Bone marrow (tissue), 2 donors: Measurements from ENCODE around the gene CCDC152.

Experiments
- DNase-seq, 2 donors: peaks; one replicate each; lab custom pipeline; 2025; lab: John Stamatoyannopoulos, UW

Gene CCDC152

DNA sequence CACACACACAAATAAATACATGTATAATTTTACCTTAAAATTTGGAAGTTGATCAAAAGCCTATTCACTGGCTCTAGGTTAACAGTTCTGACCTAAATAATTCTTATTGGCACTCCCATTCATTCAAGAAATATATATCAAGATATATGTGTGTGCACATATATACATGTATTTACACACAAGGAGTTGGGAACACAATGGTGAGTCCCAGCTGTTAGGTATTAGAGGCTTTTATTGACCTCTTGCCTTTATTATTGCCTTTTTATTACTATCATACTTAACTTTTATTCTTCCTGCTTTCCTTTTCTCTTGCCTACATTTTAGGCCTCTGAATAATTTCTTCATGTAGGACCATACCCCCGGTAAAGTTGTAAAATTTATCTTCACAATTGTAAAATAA lies 25.0 kb downstream of the CCDC152 start:
- no peak for DNase-seq

DNA sequence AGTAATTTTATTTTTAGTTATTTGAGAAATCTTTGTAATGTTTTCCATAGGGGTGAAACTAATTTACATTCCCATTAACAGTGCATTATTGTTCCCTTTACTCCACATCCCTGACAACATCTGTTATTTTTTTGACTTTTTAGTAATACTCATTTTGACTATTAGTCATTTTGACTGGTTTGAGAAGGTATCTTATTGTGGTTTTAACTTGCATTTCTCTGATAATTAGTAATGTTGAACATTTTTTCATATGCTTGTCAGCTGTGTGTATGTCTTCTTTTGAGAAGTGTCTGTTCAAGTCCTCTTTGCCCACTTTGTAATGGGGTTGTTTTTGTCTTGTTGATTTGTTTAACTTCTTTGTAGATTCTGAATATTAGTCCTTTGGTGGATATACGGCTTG lies 27.5 kb downstream of the CCDC152 start:
- no peak for DNase-seq

DNA sequence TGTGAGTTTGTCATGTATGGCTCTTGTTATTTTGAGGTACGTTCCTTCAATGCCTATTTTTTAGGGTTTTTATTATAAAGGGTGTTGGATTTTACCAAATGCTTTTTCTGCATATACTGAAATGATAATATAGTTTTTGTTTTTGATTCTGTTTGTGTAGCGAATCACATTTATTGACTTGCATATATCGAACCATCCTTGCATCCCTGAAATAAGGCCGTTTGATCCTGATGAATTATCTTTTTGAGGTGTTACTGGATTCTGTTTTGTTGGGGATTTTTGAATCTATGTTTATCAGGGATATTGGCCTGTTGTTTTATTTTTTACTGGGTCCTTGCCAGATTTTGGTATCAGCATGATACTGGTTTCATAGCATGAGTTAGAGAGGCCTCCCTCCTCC lies 29.1 kb downstream of the CCDC152 start:
- DNase-seq: no peak

DNA sequence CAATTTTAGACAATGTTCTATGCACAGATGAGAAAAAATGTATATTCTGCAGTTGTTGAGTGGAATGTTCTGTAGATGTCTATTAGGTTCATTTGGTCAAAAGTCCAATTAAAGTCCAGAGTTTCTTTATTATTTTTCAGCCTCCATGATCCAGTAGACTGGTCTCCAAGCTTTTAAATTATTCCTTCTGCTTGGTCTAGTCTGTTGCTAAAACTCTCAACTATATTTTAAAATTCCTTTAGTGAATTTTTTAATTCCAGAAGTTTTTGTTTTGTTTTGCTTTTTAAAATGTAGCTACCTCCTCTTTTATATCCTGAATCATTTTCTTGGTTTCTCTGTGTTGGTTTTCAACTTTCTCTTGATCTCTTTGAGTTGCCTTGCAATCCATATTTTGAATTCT lies 30.5 kb downstream of the CCDC152 start:
- DNase-seq: no peak

DNA sequence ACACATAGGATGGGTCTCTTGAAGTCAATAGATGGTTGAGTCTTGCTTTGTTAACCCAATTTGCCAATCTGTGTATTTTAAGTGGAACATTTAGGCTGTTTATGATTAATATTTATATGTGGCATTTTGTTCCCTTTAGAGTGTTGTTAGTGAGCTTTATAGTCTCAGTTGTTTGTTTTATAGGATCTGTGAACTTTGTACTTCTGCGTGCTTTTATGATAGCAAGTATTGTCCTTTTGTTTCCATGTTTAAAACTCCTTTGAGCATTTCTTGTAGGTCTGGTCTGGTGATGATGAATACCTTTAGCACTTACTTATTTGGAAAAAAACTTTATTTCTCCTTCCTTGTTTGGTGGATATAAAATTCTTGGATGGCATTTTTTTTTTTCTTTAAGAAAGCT lies 31.2 kb downstream of the CCDC152 start:
- DNase-seq: no peak

DNA sequence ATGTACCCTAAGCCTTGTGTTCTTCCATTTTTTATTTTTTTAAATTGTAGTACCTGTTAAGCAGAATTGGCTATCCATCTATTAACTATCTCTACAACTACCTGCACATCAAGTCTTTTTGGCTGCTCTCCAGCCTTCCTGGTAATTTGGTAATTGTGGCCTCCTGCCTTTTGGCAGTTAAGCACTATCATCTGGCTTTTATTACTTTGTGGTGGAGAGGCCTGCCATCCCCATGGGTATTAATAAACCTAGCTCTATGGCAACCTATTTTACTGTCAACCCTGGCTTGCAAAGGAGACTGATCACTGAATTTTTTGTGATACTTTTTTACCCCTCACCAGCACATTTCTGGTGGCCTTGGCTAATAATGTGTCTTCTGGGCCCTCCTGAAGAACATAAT lies 34.5 kb downstream of the CCDC152 start:
- DNase-seq: no peak

DNA sequence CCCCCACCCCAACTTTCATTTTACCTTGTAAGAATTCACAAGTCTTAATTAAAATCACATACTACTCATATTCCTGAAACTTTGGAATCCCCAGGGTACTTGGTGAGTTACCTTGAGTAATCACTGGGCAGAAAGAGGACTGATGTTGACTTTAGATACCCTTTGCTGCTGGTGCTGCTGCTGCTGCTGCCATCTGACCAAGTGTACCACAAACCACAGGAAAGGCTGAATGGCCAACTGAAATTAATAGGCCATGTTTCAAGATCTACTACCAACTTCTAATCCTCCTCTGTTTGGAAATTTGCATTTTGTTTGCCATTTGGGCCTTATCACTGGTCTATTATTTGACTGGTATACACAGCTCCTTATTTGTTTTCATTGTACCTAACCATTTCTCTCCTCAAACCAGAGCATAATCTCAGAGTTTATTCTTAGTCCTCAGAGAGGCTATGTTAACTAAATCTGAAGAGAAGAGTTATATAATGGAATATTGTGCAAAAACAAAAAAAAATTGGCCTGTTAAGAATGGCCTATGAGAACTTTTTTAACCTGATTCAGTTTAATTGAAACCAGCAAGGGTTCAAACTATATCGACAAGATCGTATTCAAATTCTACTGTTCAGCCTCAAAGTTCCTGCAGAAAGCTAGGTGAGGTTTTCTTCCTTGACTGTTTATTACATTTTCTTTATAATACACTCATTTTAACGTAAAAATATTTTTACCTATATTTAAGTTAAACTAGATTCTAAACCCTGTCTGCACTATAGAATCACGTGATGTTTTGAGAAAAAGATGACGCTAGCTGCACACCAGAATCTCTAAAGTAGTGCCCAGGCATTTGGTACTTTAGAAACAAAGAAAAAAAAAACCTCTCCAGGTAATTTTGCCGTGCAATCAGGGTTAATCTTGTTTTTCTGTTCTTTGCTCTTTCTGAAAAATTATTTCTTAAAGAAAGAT lies 41.9 kb downstream of the CCDC152 start:
- no peak for DNase-seq

DNA sequence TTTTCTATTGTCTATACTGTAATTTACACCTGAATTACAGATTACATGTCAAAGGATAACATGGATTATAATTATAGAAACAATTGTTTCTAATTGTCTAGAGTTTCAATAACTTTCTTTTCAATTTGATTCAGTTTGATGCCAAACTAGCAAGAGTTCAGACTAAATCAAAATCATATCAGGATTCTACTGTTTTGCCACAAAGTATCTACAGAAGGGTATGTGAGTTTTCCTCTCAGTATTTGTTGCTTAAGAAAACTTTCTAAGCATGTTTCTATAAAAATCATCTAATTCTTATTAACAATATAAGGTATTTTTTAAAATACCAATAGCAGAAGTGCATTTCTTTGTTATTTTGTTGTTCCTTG lies 42.6 kb downstream of the CCDC152 start:
- DNase-seq: no peak

DNA sequence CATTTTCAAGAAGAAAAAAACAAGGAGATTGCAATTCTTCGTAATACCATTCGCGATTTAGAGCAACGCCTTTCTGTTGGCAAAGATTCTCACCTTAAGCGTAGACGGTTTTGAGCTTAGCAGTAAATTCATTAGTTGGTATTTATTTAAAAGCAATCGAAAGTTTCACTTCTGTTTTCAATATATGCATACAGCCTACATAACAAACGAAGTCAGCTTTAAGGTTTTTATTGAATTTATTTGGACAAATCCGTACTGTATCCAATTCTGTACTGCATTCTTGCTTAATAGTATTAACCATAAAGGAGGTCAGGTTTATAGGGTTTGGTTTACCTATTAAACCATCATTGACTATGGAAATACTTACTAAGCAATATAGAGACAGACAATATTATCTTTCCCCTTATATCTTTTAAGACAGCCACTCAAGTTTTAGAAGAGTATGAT lies 43.1 kb downstream of the CCDC152 start:
- DNase-seq: no peak

DNA sequence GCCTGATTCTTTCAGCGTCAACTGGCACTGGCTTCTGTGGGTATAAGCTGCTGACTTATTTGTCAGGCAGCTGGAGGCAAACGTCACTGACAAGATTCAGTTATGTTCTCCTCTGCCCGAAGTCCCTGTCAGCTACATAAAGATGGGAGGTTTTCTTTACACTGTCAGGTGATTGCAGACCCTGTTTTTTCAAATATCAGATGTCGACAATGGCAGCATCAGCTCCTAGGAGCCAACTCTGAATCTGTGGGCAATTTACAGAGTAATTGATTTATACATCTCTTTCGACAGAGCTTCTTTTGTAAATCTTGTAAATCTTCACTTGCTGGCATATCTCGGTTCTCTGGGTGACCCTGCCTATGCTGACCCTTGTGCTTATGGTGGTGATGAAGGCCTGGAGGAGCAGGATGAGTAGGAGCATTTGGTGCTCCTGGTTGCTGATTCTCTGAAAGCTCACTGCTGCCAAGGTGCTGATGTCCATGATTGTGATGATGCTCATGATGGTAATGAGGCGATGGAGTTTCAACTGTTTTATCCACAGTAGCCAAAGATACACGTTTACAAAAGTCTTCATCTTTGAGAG lies 44.2 kb downstream of the CCDC152 start:
- no peak for DNase-seq

DNA sequence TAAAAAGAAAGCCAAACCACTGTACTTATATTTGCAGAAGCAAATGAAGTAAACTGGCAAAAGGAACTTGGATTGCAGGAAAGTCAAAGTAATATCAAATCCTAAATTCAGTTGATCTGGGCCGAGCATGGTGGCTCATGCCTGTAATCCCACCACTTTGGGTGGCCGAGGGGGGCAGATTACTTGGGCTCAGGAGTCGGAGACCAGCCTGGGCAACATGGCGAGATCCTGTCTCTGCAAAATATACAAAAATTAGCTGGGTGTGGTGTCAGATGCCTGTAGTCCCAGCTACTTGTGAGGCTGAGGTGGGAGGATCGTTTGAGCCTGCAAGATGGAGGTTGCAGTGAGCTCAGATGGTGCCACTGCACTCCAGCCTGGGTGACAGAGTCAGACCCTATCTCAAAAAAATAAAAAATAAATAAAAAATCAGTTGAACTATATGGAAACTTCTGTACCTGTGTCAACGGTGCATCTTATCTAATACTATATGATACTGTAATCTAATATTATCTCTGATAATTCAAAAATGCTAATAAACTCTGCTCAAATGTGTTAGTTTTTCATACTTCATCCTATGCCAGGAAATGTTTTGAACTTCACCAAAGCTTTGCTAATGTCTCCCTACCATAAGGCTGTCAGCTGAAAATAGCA lies 45.0 kb downstream of the CCDC152 start:
- no peak for DNase-seq

DNA sequence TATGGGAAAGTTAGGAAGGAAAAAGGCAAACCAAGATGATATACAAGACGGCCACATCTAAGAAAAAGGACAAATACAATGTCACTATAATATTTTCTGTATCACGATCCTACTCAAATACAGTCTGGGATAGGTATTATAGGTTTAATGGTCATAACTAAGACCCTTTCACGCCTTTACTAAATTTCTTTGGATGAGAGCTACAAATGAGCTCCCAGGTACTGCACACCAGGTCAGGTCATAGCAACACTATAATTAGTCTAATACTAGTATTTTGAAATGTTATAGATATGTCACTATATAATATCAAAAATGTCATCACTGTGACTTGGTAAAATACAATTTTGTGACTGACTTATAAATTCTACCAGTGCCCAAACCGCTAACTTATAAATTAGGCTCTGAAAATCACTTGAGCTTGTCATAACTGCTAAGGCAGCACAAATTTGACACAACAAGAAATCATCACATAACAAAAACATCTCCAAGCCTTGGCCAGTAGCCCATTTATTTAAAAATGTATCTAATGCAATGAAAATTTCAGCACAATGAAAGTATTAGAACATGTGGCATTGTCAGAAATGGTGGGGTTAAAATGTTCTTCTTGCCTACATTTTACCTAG lies 48.2 kb downstream of the CCDC152 start:
- DNase-seq: no peak

DNA sequence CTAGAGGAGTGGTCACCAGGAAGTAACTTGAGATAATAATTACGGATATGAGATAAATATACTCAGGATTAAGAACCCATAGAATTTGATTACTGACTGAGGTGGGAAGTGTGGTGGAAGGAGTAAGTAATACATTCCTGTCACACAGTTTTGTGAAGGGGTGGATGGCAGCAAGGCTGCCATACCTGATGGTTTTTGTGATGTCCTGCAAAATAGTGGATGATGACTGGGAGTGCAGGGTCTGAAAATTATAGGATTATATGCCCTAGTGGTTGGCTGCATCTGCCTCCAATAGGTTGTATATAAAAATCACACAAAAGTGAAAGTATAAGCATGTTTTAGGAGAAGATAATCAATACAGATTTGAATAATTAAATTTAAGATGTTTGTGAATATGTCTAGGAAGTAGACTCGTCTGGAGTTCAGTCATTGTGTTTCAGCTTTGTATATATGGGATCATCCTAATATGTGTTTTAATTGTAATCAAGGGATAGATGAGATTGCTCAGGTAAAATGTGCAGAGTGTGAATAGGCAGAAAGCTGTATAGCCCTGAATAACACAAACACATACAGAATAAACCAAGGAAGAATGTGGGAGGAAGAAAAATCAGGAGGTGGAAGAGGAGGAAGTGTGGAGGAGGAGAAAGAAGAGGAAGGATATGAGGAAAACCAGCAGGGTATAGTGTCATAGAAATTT lies 49.5 kb downstream of the CCDC152 start:
- DNase-seq: no peak

DNA sequence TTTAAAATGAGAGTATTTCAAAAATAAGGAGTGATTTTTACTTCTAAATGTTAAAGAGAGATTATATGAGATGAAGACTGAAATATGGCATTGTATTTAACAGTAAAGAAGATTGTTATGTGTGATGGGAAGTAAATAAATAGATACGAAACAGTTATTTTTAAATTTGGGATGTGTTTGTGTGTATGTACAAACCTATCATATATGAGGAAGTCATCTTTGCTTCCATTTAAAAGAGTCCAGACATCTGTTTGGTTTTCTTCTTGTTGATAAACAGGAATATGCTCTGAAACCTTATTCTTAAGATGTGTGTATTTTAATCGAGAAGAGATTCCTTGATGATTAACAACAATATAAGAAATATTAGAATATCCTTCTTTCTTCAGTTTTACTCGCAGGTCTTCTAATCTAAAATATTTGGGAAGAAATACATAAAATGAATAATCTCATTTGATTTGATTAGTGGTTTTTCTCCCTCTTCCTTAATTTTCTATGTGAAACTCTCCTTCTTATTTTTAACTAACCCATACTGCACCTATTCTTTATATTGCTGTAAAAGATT lies 50.2 kb downstream of the CCDC152 start:
- DNase-seq: no peak

DNA sequence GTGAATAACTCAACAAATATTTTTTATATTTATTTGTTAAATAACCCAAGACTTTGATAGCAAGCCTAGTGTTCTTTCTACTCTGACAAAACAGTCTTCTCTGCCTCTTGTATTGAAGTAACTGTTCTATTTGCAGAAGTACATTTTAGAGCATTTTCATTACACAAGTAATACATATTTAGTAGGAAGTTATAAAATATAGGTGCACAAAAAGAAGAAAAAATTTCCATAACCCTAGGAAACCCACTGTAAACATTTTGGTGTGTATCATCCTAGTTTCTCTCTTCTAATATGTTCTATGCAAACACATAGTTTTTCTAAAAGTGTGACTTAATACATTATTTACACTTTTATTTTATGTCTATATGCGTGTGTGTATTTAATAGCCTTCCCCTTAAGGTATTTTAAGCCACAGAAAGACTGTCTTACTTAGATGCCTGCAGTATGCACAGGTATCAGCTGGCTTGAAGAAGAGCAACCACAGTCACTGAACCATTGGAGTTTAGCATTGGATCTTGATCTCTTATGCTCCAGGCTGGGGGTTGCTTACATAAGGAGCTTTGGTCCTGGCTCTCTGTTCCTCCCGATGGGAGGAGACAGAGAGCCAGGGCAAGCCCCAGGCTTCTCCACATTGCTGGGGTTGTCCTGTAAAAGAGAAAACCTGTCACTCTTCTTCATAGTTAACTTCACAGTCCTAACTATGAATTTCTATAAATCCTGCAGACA lies 51.3 kb downstream of the CCDC152 start:
- no peak for DNase-seq

DNA sequence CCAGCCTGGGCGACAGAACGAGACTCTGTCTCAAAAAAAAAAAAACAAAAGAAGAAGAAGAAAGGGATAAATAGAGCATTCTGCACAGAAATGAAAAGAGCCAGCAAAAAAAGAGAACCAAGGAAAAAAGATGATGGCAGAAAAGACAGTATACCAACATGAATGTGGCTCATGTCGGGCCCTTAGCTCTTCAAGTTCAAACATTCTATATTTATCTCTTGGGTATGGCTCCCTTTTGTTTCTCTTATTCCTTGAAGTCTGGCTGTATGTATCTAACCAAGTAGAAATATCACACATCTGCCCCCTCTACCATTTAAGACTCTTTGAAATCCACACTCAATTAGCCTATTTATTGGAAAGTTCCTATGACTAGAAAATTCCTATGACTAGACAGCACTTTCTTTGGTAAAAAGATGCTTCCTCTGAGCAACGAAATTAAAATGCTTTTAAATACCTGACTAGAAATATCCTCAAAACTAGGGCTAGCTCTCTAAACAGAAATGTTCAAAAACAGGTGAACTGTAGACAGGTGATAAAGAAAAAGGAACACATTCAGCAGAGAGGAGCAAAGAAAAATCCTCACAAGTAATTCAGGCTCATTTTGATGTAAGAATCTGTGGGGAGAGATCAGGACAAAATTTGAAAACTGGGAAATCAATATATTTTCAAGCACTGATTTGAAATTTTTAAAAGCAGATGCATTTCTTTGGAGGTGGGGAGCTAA lies 52.4 kb downstream of the CCDC152 start:
- no peak for DNase-seq

DNA sequence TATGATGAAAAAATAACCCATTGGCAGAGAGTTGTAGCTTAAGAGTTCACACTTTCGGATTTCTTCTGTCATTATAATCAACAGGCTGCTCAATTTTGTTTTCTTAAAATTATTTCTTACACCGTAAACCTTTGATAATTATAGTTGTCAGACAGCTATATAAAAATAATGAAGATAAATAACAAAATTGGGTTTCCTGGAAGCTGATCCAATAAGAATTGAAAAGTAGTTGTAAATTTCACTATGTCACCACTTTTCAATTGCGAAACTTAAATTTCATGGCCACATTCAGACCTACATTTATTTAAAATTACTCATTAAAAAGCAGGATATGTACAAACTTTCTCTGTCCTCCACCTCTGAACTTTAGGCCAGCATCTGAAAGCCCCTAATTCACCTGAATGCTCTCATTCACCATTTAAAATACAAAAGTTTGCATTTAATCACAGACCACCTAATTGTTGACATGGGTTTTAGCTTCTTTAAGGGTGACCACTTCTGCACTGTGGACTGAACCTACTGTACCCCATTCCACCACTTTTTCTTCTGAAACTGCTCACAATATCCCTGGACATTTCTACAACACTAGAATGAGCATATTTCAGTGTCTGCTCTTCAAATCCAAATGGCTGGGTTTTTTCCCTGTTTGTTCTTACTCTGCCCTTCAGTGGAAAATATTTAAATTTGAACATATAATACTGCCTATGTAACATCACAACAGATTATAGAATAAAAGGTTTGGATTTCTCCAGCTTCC lies 54.4 kb downstream of the CCDC152 start:
- DNase-seq: no peak

DNA sequence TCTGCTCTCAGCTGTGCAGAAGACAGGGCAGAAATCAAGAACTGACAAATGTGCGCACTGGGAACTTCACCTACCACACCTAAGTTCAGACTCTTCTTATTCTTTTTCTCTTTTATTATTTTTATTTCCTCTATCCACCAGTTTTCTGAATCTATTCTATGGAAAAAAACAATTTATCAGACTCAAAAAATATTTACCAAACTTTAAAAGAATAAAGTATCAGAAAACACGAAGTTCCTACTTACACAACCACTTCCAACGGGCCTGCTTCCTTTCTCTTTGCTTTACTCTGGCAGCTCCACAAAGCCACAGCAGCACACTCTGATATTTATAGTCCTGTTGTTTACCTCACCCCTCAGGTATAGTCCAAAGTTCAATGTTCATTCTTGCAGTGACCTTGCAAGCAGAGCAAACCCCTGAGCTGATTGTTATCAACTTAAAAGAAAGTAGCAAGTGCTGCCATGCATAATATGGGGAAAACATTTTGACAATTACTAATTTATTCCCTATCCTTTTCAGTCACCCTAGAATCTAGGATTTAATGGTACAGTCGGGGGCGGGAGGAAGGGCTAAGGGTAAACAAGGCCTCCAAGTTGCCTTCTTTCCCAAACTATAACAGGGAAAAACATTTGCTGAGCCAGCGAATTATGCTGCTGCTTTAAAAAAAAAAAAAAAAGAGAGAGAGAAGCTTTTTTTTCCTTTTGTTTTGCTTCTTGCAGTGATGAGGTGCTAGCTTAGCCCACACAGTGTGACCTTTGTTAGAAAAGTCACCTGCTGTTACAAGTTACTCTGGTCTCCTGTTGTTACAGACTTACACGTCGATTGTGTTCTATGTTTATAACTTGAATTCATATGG lies 55.2 kb downstream of the CCDC152 start, which contains the start of gene SELENOP:
Gene SELENOP (minus strand): TSS at position 302 of the 856 bp plus-strand sequence. CDS start 3,539 bp downstream, outside the sequence.
- no peak for DNase-seq
